H1 (cell line): ENCODE measurements around the gene PNLDC1.

Source experiments
- EZH2 ChIP-seq: fragments of 200-600 bp; sonication (generic); IDR thresholded peaks from 2 replicates; pipeline ENCODE4 v1.7.1; 2012; ENCODE audit warnings: low read depth, mild to moderate bottlenecking, moderate library complexity, low read length, inconsistent platforms; ENCODE audit not compliant: severe bottlenecking
- HDAC2 ChIP-seq, 2 experiments: fragments of 300-600 bp in 1 of 2; sonication (generic) in 1 of 2; IDR thresholded peaks; 2 replicates each; pipeline ENCODE4 v1.6.1; 2011 to 2012; ENCODE audit warnings: low read depth in 2 of 2, low read length in 2 of 2, mild to moderate bottlenecking in 2 of 2, moderate library complexity in 2 of 2, borderline replicate concordance in 1 of 2, inconsistent platforms in 1 of 2
- POLR2A ChIP-seq, 2 experiments: IDR thresholded peaks; 1 replicate in 1 of 2; 2 replicates in 1 of 2; pipeline ENCODE4 v1.6.1; 2011; ENCODE audit warnings: low read depth in 2 of 2, low read length in 2 of 2, mild to moderate bottlenecking in 2 of 2; ENCODE audit errors: control extremely low read depth in 1 of 2
- POLR2AphosphoS5 ChIP-seq: IDR thresholded peaks from 2 replicates; pipeline ENCODE4 v1.6.1; 2011; ENCODE audit warnings: low read depth, low read length
- RXRA ChIP-seq: IDR thresholded peaks from 2 replicates; pipeline ENCODE4 v1.6.1; 2011; ENCODE audit warnings: low read depth, mild to moderate bottlenecking, low read length, moderate library complexity; ENCODE audit not compliant: insufficient read depth
- SIN3A ChIP-seq, 2 experiments: IDR thresholded peaks in 1 of 2; conservative IDR thresholded peaks in 1 of 2; 2 replicates each; pipeline ENCODE4 v1.6.1; 2011 to 2012; ENCODE audit warnings: low read length in 2 of 2, improper control_type of control experiment in 1 of 2, low read depth in 1 of 2, mild to moderate bottlenecking in 1 of 2
- TAF7 ChIP-seq: optimal IDR thresholded peaks from 2 replicates; pipeline ENCODE3; 2011; ENCODE audit warnings: low read depth, mild to moderate bottlenecking, inconsistent platforms, low read length, moderate library complexity, borderline replicate concordance
- TEAD4 ChIP-seq: IDR thresholded peaks from 2 replicates; pipeline ENCODE4 v1.6.1; 2012; ENCODE audit warnings: low read depth, low read length, inconsistent platforms, mixed read lengths
- TF ChIP-seq, protein P1 (sequence below), 3 experiments: IDR thresholded peaks; 1 replicate in 2 of 3; 2 replicates in 1 of 3; pipeline versions ENCODE4 v1.5.1 to v1.6.1; 2011; ENCODE audit warnings: low read length in 3 of 3, mild to moderate bottlenecking in 3 of 3, inconsistent platforms in 2 of 3, low read depth in 1 of 3, moderate library complexity in 1 of 3; ENCODE audit not compliant: insufficient read depth in 1 of 3; ENCODE audit errors: control extremely low read depth in 1 of 3
- TF ChIP-seq, protein P2 (sequence below): IDR thresholded peaks from 2 replicates; pipeline ENCODE4 v1.6.1; 2011; ENCODE audit warnings: low read length, improper control_type of control experiment

DNA sequence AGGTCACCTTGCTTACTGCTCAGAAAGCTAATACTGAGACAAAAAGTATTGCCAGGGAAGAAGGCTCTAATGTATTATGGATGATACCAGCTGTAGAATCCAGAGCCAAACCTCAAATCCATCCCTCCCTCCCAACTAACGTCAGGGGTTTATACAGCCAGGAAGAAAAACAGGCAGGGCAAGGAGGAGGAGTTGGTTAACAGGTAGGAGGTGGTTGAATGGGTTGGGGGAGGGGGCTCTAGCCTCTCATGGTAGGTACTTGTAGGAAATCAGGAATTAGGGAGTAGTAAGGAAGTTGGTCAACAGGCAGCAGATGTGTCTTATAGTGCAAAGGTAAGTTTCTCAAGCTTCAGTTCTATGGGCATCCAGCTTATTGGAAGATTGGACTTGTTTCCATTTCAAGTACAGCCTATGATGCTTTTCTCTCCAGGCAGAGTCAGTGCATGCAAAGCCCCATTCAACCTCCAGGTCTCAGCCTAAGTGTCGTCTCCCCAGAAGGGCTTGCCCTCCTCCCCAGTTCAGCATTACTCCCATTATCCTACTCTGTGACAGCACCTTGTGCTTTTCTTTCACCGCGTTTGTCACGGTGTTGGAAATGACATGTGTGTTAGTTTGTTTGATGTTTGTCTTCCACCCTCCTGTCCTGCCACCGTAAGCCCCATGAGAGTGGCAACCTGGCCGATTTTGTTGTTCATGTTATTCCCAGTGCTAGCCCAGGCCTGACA is 38.1 kb downstream of the PNLDC1 start:
- TF ChIP-seq, protein P1, sequence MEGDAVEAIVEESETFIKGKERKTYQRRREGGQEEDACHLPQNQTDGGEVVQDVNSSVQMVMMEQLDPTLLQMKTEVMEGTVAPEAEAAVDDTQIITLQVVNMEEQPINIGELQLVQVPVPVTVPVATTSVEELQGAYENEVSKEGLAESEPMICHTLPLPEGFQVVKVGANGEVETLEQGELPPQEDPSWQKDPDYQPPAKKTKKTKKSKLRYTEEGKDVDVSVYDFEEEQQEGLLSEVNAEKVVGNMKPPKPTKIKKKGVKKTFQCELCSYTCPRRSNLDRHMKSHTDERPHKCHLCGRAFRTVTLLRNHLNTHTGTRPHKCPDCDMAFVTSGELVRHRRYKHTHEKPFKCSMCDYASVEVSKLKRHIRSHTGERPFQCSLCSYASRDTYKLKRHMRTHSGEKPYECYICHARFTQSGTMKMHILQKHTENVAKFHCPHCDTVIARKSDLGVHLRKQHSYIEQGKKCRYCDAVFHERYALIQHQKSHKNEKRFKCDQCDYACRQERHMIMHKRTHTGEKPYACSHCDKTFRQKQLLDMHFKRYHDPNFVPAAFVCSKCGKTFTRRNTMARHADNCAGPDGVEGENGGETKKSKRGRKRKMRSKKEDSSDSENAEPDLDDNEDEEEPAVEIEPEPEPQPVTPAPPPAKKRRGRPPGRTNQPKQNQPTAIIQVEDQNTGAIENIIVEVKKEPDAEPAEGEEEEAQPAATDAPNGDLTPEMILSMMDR (IDR thresholded peaks at IDR 0.05; ENCODE audit: control extremely low read depth in 1 of 3, insufficient read depth in 1 of 3, low read depth in 1 of 3, low read length in 3 of 3): no peak
- TF ChIP-seq POLR2AphosphoS5: no peak
- TF ChIP-seq HDAC2 (IDR thresholded peaks at IDR 0.05; ENCODE audit: borderline replicate concordance in 1 of 2, low read depth in 2 of 2, low read length in 2 of 2): no peak
- no peak for TF ChIP-seq POLR2A (IDR thresholded peaks at IDR 0.05; ENCODE audit: control extremely low read depth in 1 of 2, low read depth in 2 of 2, low read length in 2 of 2)
- TF ChIP-seq RXRA: no peak
- no peak for TF ChIP-seq EZH2
- TF ChIP-seq, protein P2, sequence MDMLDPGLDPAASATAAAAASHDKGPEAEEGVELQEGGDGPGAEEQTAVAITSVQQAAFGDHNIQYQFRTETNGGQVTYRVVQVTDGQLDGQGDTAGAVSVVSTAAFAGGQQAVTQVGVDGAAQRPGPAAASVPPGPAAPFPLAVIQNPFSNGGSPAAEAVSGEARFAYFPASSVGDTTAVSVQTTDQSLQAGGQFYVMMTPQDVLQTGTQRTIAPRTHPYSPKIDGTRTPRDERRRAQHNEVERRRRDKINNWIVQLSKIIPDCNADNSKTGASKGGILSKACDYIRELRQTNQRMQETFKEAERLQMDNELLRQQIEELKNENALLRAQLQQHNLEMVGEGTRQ: no peak
- no peak for TF ChIP-seq TEAD4
- TF ChIP-seq TAF7: no peak
- TF ChIP-seq SIN3A (conservative IDR thresholded peaks at IDR 0.05 in 1 of 2, IDR thresholded peaks at IDR 0.05 in 1 of 2; ENCODE audit: low read depth in 1 of 2, low read length in 2 of 2): no peak
